Measurements from ENCODE around the gene IFNA17. TPM values are rescaled to one million over a fixed set of nuclear protein-coding genes. Genes with fewer than 3 reads are reported as not detected.
"Not testable (repeated sequence)": the region's sequence is repeated elsewhere in the genome, so short reads cannot be mapped to it uniquely, and the experiment has no call there.

The IFNA17 gene
- total RNA-seq, 1 experiment from 2014 or later, result not detected

- not testable (repeated sequence) for H3K4me2 ChIP-seq (ENCODE audit: insufficient read depth, insufficient read length, low read length)
Observed at GRCh38 chr9:21235468-21236359, 7.7 kb upstream of the IFNA17 start.

More at GRCh38 chr9:21235468-21236359, 7.7 kb upstream of the IFNA17 start:
- peaks cover 23% of the 10 kb centered on the region for H3K27me3 Mint-ChIP-seq (ENCODE audit: low read depth)
- WGBS (ENCODE audit: extremely low coverage, insufficient read length, low lambda C conversion rate), result no CpG with 5 or more reads among the region's 8 CpGs
- H4K20me1 ChIP-seq (ENCODE audit: control insufficient read depth, insufficient read depth, insufficient read length); DNase-seq; H3K14ac ChIP-seq (ENCODE audit: insufficient read depth, low read length); H3K9ac ChIP-seq (ENCODE audit: extremely low read depth, insufficient read length, low read length); H3K79me2 ChIP-seq (ENCODE audit: insufficient read depth, low read length); H2AFZ ChIP-seq (ENCODE audit: low read length); H2BK15ac ChIP-seq (ENCODE audit: low read depth, low read length); H3K4me3 Mint-ChIP-seq; H3K23me2 ChIP-seq (ENCODE audit: insufficient read length, low read depth, low read length, poor library complexity, severe bottlenecking); H2BK12ac ChIP-seq (ENCODE audit: insufficient read length, low read depth, low read length); H2BK120ac ChIP-seq (ENCODE audit: low read depth, low read length, poor library complexity, severe bottlenecking); H3K79me1 ChIP-seq (ENCODE audit: insufficient read depth, low read depth, low read length, poor library complexity, severe bottlenecking); H2AK5ac ChIP-seq (ENCODE audit: insufficient read length, low read length); H3K36me3 Mint-ChIP-seq (ENCODE audit: insufficient read depth in 1 of 3, low read depth in 3 of 3); H3K27ac ChIP-seq (ENCODE audit: insufficient read length, low read depth, low read length); H3K4me1 ChIP-seq (ENCODE audit: insufficient read depth, low read length); H3K9me3 Mint-ChIP-seq; H3K27ac Mint-ChIP-seq; H3K23ac ChIP-seq (ENCODE audit: insufficient read length, low read depth, low read length); H3K27me3 ChIP-seq (ENCODE audit: insufficient read depth, low read length); H4K5ac ChIP-seq (ENCODE audit: insufficient read length, low read depth, low read length); H3K56ac ChIP-seq (ENCODE audit: insufficient read length, low read depth, low read length); H4K91ac ChIP-seq (ENCODE audit: insufficient read length, low read depth, low read length); H3K9me3 ChIP-seq (ENCODE audit: control insufficient read depth, low read depth, low read length); H2BK20ac ChIP-seq (ENCODE audit: low read depth, low read length, poor library complexity, severe bottlenecking); H3K4ac ChIP-seq (ENCODE audit: low read depth, low read length); H2BK5ac ChIP-seq (ENCODE audit: insufficient read length, low read length); H3K4me1 Mint-ChIP-seq; H3T11ph ChIP-seq (ENCODE audit: low read length); H4K8ac ChIP-seq (replicated peaks; ENCODE audit: insufficient read length, low read depth, low read length); H3K18ac ChIP-seq (ENCODE audit: insufficient read length, low read depth, low read length): not testable (repeated sequence)
- TF ChIP-seq CTCF (conservative IDR thresholded peaks at IDR 0.05), result peak; percentile 74
